Ishikawa (cell line): ENCODE measurements around the gene IL18BP.

Source experiments
- CEBPB ChIP-seq: IDR thresholded peaks from 2 replicates; pipeline ENCODE4 v1.6.1; 2012
- CREB1 ChIP-seq: IDR thresholded peaks from 2 replicates; pipeline ENCODE4 v1.6.1; 2012; ENCODE audit warnings: low read depth
- EGR1 ChIP-seq: IDR thresholded peaks from 2 replicates; pipeline ENCODE4 v1.6.1; 2012
- EP300 ChIP-seq: IDR thresholded peaks from 2 replicates; pipeline ENCODE4 v1.6.1; 2012; ENCODE audit warnings: borderline replicate concordance
- FOXM1 ChIP-seq: IDR thresholded peaks from 2 replicates; pipeline ENCODE4 v1.6.1; 2012; ENCODE audit warnings: low read depth, borderline replicate concordance
- NFIC ChIP-seq: IDR thresholded peaks from 2 replicates; pipeline ENCODE4 v1.6.1; 2012
- RAD21 ChIP-seq: IDR thresholded peaks from 2 replicates; pipeline ENCODE4 v1.6.1; 2012; ENCODE audit warnings: low read depth
- TAF1 ChIP-seq: IDR thresholded peaks from 2 replicates; pipeline ENCODE4 v1.6.1; 2012; ENCODE audit warnings: low read depth, mild to moderate bottlenecking
- TCF12 ChIP-seq: IDR thresholded peaks from 2 replicates; pipeline ENCODE4 v1.6.1; 2012; ENCODE audit warnings: low read depth
- TEAD4 ChIP-seq: IDR thresholded peaks from 2 replicates; pipeline ENCODE4 v1.6.1; 2012
- YY1 ChIP-seq: IDR thresholded peaks from 2 replicates; pipeline ENCODE4 v1.6.1; 2012; ENCODE audit warnings: low read depth
- ZBTB7A ChIP-seq: IDR thresholded peaks from 2 replicates; pipeline ENCODE4 v1.6.1; 2012; ENCODE audit warnings: low read depth
- TF ChIP-seq, protein P1 (sequence below): IDR thresholded peaks from 2 replicates; pipeline ENCODE4 v1.6.1; 2012; ENCODE audit warnings: low read depth, mild to moderate bottlenecking
- TF ChIP-seq, protein P2 (sequence below): IDR thresholded peaks from 2 replicates; pipeline ENCODE4 v1.6.1; 2012
- TF ChIP-seq, protein P3 (sequence below): IDR thresholded peaks from 2 replicates; pipeline ENCODE4 v1.6.1; 2012

The IL18BP gene

DNA sequence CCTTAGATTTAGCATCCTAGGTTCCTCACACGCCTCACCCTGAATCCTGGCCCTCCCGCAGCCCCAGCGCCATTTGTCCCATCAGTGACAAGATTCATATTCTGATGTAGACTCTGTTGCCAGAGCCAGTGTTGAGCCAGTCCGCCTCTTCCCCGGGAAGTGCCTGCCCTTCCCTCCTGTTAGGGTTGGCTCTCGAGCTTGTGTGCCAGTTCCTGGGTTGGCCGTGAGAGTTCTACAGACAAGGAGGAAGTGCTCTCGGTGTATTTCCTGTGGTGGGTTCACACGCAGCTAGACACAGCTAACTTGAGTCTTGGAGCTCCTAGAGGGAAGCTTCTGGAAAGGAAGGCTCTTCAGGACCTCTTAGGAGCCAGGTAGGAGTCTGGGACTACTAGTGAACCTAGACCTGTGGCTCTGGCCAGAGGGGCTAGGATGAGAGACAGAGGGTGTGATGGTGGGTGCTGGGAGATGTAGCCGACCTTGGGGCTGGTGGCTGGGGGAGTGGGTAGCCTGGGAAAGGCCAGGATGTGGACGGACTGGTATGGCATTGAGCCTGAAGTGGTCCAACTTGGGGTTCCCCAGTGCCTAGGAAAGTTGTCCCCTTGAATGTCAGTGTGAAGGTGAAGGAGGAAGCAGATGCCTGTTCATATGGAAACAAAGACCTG lies at the start of gene IL18BP:
IL18BP (plus strand) TSS at position 261 of the 662 bp plus-strand sequence. CDS start 1,076 bp downstream, outside the sequence.
- TF ChIP-seq RAD21, result no peak
- TF ChIP-seq, protein P1, sequence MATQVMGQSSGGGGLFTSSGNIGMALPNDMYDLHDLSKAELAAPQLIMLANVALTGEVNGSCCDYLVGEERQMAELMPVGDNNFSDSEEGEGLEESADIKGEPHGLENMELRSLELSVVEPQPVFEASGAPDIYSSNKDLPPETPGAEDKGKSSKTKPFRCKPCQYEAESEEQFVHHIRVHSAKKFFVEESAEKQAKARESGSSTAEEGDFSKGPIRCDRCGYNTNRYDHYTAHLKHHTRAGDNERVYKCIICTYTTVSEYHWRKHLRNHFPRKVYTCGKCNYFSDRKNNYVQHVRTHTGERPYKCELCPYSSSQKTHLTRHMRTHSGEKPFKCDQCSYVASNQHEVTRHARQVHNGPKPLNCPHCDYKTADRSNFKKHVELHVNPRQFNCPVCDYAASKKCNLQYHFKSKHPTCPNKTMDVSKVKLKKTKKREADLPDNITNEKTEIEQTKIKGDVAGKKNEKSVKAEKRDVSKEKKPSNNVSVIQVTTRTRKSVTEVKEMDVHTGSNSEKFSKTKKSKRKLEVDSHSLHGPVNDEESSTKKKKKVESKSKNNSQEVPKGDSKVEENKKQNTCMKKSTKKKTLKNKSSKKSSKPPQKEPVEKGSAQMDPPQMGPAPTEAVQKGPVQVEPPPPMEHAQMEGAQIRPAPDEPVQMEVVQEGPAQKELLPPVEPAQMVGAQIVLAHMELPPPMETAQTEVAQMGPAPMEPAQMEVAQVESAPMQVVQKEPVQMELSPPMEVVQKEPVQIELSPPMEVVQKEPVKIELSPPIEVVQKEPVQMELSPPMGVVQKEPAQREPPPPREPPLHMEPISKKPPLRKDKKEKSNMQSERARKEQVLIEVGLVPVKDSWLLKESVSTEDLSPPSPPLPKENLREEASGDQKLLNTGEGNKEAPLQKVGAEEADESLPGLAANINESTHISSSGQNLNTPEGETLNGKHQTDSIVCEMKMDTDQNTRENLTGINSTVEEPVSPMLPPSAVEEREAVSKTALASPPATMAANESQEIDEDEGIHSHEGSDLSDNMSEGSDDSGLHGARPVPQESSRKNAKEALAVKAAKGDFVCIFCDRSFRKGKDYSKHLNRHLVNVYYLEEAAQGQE, result no peak
- TF ChIP-seq TAF1, result no peak
- no peak for TF ChIP-seq CEBPB
- TF ChIP-seq EP300, result no peak
- no peak for TF ChIP-seq CREB1
- TF ChIP-seq, protein P2, sequence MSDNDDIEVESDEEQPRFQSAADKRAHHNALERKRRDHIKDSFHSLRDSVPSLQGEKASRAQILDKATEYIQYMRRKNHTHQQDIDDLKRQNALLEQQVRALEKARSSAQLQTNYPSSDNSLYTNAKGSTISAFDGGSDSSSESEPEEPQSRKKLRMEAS, result no peak
- no peak for TF ChIP-seq FOXM1
- TF ChIP-seq, protein P3, sequence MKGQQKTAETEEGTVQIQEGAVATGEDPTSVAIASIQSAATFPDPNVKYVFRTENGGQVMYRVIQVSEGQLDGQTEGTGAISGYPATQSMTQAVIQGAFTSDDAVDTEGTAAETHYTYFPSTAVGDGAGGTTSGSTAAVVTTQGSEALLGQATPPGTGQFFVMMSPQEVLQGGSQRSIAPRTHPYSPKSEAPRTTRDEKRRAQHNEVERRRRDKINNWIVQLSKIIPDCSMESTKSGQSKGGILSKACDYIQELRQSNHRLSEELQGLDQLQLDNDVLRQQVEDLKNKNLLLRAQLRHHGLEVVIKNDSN, result no peak
- no peak for TF ChIP-seq ZBTB7A
- TF ChIP-seq NFIC, result no peak

DNA sequence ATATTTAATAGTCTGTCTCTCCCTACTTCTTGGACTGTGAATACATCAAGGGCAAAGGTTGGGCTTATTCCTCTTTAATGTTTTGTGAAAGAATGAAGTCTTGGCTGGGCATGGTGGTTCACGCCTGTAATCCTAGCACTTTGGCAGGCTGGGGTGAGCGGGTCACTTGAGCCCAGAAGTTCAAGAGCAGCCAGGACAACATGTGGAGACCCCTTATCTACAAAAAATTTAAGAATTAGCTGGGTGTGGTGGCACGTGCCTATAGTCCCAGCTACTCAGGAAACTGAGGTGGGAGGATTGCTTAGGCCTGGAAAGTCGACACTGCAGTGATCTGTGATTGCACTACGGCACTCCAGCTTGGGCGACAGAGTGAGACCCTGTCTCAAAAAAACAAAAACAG lies 49.7 kb upstream of the IL18BP start:
- TF ChIP-seq TAF1 (no peak), YY1 (no peak), CREB1 (no peak), EGR1 (no peak), NFIC (no peak), EP300 (no peak), FOXM1 (no peak), RAD21 (no peak), CEBPB (no peak), TCF12 (no peak), ZBTB7A (no peak), TEAD4 (no peak)
- TF ChIP-seq, protein P2, result no peak
- TF ChIP-seq, protein P3, result no peak
- TF ChIP-seq, protein P1, result no peak

DNA sequence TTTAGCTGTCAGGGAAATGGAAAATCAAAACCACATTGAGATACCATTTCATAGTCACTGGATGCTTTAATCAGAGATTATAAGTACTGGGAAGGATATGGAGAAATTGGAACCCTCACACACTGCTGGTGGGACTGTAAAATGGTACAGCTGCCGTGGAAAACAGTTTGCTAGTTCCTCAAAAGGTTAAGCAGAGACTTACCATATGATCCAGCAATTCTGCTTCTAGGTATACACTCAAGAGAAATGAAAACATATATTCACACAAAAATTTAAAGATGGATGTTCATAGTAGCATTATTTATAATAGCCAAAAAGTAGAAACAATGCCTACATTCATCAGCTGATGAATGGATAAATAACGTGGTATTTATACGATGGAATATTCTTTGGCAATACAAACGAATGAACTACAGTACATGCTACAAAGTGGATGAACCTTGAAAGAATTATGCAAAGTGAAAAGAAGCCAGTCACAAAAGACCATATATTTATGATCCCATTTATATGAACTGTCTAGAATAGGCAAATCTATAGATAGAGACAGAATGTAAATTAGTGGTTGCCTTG lies 46.9 kb upstream of the IL18BP start:
- TF ChIP-seq TAF1, result no peak
- TF ChIP-seq, protein P3, result no peak
- TF ChIP-seq, protein P1, result no peak
- TF ChIP-seq FOXM1, result no peak
- TF ChIP-seq, protein P2, result no peak
- no peak for TF ChIP-seq CREB1
- TF ChIP-seq TEAD4, result no peak
- no peak for TF ChIP-seq TCF12
- TF ChIP-seq RAD21, result no peak
- TF ChIP-seq EGR1, result no peak
- TF ChIP-seq YY1, result no peak
- TF ChIP-seq CEBPB, result no peak
